IPS DF 4.7 (cell line): ENCODE data around the gene VWA3A.
"Not testable (repeated sequence)": the region's sequence is repeated elsewhere in the genome, so short reads cannot be mapped to it uniquely, and the experiment has no call there.

ENCODE experiments used
- DNase-seq: peaks from one replicate; pipeline ENCODE4 v3.0.0-alpha.2; 2013; ENCODE audit warnings: low spot score; ENCODE audit errors: extremely low read depth

Gene VWA3A

DNA sequence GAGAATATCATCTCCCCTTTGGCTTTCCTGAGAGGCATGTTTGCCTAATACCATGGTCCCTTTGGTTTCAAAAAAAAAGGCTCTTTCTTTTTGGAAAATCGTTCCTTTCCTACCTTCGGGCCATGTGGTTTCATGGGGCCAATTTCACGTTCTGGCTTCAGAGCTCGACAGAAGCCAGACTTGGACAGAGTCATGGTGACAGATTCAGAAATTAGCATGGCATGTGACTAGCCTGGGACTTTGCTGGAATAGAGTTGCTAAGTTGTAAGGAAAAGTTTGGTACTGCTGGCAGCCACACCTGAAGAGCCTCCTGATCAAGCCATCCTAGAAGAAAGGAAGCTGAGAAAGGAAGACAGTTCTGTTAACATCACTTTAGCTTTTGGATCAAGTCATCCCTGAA is 2.4 kb upstream of the VWA3A start:
- no peak for DNase-seq

DNA sequence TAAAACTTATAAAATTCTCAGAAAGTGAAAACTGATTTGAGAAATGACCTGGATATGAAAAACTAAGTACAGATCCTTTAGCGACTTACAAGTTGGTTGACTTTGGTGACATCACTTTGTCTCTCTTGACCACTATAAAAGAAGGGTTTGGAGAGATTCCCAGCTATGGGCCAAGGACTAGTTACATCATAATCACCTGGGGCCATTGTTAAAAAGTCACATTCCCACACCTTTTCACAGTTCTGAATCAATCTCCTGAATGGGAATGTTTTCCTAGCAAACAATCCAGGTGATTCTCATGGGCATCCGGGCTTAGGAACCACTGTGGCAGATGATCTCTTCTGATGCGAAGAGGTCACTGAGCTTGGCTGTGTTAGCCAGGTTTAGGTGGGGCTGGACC is 620 bp upstream of the VWA3A start:
- DNase-seq: no peak

DNA sequence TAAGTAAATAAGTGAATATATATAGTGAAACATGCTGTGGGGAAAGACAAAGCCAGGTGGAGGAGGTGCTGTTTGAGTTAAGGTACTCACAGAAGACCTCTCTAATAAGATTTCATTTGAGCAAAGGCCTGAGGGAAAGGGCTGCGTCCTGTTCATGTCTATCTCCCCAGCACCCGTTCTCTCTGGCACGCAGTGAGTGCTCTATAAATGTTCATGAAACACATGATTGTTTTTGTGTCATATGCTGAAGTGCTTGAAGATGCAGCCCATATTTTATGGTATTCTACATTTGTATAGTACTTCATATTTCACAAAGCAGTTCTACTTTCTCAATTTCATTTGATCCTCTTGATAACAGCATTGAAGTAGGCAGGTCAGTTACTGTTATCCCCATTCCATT is 990 bp downstream of the VWA3A start:
- no peak for DNase-seq

DNA sequence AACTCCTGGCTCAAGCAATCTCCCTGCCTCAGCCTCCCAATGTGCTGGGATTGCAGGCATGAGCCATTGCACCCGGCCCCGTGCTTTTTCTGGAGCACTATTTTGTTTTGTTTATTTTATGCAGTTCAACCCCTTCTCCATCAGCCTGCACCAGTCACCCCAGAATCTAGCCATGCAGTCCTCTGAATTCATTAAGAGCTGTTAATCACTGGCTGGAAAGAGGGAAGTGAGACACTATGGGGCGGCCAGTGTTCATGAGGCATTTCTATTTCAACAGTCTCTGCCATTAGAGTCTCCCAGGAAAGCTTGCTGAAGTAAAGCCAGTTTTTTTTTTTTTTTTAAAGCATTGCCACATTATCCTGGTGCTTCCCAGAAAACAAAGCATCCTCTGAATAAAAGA is 1.7 kb downstream of the VWA3A start:
- DNase-seq: no peak

DNA sequence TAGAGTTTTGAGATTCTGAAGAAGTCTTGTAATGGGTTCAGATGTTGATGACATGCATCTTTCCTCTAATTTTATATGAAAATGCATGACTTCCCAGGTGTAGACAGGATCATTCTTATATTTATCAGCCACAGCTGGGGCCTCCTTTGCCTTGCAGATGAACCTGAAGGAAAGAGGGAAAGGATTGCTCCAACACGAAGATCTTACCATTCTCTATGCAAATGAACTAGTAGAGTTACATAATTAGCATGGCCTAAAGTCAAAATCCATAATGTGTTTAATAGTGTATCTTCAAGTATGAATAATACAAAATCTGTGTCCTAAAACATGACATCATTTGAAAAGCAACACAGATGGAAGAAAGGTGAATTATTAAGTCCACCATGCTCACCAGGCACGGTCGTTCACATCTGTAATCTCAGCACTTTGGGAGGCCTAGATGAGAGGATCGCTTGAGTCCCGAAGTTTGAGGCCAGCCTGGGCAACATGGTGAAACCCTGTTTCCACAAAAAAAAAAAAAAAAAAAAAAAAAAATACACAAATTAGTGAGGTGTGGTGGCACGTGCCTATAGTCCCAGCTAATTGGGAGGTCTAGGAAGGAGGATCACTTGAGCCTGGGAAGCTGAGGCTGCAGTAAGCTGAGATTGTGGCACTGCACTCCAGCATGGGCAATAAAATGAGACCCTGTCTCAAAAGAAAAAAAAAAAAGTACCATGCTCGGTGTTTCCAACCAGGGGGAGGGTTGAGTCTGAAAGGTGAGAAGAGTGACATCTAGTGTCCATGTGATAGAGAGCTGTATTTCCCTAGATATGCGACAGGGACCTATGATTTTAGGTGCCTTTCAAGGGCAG is 6.3 kb downstream of the VWA3A start:
- DNase-seq: no peak

DNA sequence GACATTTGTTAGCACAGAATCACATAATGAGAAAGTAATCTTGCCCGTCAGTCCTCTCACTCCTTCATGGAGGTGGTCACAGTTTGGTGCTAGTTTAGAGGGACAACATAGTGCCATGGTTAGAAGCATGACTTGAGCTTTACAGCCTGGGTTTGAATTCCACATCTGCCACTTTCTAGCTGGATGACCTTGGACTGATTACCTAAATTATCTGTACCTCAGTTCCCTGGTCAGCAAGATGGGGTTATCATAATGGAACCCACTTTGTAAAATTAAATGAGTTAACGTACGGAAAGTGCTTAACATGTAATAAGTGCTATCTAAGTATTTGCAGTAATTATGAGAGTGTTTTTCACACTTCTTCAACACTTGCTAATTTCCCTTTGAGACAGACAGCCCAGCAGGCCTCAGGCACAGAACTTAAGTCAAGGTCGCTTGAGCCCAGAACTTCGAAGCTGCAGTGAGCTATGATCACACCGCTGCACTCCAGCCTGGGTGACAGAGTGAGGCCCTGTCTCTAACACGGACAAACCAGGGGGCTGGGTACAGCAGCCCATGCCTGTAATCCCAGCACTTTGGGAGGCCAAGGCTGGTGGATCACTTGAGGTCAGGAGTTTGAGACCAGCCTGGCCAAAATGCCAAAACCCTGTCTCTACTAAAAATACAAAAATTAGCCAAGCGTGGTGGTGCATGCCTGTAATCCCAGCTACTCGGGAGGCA is 7.1 kb downstream of the VWA3A start:
- DNase-seq: no peak

DNA sequence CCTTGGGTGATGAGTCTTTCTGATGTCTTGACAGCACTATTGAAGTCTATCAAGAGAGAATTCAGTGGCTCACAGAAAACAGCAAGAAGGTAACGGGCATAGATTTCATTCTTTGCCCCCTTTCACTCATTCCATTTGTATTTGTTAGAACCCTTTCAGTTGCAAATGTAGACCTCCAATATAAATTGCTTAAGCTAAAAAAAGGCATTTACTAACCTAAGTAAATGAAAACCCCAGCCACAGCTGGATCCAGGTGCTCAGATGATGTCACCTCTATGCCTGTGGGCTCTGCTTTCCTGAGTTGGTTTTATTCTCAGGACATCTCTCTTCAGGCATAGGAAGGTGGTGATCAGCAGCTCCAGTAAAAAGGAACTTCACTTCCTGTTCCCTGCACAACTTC is 11.1 kb downstream of the VWA3A start:
- no peak for DNase-seq

DNA sequence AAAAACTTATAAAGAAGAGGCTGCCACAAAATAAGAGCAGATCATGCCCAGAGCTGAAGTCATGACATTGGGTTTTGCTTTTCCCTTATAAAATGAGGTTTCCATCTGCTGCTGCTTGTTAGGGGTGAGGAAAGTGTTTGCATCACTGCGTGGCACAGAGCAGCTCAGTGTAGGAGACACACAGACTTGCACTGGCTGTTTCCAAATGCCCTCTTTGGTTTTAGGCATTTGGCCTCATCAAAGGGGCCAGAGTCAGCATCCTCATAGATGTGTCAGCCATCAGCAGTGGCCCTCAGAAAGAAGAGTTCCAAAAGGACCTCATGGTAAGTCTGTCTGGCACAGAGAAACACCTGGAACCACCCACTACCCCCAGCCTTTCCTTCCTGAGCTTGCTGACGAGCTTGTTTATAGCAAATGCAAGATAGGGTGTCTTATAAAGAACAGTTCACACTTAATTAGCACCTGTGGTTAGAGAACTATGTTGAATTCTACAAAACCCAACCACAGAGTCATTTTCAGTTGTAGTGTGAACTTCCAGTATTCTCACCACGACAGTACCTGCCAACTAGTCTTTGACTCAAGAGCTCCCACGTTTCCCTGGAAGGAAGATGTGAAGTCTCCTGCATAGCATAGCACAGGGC is 17.0 kb downstream of the VWA3A start:
- DNase-seq: no peak

DNA sequence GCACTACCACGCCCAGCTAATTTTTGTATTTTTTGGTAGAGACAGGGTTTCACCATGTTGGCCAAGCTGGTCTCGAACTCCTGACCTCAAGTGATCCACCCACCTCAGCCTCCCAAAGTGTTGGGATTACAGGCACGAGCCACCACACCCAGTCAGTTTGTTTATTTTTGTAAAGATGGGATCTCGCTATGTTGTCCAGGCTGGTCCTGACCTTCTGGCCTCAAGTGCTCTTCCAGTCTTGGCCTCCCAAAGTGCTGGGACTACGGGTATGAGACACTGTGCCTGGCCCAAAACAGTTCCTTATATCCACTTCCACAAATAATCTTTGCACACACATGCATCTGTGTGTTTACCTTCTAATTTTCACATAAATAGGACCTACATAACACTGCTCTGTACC is 19.3 kb downstream of the VWA3A start:
- DNase-seq: not testable (repeated sequence)

DNA sequence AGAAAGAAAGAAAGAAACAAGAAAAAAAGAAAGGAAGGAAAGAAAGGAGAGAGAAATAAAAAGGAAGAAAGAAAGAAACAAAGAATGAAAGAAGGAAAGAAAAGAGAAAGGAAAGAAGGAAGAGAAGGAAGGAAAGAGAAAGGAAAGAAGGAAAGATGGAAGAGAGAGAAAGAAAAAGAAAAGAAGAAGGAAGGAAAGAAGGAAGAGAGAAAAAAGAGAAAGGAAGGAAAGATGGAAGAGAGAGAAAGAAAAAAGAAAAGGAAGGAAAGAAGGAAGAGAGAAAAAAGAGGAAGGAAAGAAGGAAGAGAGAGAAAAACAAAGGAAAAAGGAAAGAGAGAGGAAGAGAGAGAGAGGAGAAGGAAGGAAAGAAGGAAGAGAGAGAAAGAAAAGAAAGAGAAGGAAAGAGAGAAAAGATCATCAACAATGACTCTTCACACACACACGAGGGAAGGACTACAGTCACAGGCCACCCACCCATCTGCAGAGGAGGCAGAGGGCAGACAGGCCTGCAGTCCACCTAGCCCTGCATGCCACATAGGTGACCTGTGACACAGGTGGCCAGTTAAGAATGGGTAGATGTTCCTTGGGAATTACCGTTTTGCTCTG is 23.9 kb downstream of the VWA3A start:
- DNase-seq: no peak

DNA sequence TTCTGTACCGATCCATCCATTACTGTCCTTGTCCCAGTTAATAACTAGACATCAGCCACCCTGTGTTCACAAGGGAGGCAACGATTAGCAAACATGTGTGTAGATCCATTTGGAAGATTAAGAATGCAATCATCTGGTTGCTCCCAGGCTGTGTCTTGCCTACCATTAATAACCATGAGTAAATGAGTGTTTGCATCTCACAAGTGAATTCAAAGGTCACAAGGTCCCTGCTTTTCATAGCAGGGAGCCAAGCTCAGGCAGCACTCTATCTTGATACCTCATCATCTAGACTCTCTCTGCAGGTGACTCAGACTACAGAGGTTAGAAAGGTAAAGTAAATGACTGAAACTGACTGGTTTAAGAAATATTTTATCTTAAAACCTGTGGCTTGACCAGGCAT is 25.3 kb downstream of the VWA3A start:
- no peak for DNase-seq

DNA sequence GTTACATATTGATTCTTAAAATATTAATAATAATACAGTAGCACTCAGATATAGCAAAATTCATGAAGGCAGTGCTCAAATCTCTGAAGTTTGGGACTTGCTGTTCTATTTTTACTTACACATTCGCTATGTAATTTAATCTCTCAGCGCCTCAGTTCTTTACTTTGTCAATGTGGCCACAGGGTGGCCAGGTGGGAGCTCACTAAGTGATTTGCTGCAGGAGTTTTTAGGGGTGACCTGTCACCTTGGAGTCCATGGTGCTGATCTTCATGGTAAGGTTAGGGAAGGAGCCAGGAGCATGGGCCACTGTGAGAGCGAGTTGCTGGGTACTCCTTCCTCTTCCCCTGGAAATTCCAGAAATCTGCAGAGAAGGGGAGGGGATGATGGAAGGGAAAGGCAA is 28.1 kb downstream of the VWA3A start:
- DNase-seq: no peak

DNA sequence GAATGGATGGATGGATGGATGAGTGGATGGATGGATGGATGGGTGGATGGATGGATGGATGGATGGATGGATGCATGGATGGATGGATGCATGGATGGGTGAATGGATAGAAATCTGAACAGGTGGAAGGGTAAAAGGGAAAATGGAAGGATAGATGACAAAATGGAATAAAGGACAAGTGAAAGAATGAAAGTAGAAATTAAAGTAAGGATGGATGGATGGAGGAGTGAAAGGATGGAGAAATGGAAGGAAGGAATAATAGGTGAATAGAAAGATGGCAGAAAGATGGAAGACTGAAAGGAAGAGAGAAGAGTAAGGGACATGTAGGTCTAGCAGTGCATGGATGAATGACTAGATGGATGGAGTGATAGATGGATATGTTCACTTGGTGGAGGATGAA is 29.9 kb downstream of the VWA3A start:
- no peak for DNase-seq

DNA sequence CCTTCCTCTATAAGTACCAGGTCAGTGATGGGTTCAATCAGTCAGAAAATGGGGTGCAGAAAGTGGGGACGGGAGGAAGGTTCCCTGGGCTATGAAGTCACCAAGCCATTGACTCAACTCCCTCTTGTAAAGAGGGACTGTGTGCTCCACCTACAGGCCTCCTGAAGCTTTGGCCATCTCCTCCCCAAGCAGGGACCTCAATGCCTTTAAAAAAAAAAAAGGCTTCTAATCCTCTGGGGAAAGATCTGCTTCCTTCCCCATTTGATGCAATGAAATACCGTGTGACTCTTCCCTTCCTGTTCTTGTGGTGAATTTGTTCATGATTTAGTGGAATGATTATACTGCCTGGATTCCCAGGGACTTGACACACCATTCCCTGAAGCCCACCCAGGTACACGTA is 30.8 kb downstream of the VWA3A start:
- no peak for DNase-seq

DNA sequence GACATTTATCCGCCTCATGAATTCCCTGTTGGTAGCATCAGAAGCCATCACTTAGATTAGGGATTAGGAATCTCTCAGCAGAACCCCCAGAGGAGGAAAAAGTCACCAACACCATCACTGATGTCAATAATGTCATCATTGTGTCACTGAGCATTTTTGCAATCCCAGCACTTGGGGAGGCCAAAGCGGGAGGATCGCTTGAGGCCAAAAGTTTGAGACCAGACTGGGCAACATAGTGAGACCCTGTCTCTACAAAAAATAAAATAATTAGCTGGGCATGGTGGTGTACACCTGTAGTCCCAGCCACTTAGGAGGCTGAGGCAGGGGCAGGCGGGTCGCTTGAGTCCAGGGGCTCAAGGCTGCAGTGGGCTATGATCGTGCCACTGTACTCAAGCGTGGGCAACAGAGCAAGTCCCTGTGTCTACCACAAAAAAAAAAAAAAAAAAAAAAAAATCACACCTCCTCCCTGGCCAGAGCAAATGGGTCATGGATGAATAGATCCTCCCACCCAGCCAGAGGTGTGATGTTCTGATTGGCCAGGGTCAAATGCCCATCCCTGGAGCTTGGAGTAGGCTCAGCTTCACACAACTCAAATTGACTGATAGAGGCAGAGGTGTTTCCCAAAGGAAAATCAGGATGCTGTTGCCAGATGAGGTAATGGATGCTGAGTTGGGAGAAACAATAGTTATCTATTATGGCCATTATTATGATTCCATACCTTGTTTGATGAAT is 31.6 kb downstream of the VWA3A start:
- no peak for DNase-seq

DNA sequence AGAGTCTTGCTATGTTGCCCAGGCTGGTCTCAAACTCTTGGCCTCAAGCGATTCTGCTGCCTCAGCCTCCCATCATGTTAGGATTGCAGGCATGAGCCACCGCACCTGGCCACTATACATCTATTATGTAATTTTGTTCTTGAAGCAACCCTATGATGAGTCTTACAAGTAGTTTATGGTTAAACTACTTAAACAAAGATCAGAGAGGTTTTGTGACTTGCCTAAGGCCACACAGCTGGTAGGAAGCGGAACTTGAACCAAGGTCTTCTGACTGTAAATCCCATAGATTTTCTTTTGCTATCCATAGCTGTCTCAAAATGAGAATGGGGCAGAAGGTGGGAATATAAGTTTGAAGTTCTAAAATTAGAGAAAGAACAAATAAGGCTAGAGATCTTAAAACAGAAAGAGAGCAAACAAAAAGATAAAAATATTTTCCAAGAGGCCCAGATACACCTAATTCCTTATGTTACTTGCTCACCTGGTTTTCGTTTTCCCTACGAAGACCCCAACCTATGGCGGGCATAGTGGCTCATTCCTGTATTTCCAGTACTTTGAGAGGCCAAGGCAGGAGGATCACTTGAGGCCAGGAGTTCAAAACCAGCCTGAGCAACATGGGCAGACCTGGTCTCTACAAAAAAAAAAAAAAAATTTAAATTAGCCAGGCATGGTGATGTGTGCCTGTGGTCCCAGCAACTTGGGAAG is 32.4 kb downstream of the VWA3A start:
- no peak for DNase-seq

DNA sequence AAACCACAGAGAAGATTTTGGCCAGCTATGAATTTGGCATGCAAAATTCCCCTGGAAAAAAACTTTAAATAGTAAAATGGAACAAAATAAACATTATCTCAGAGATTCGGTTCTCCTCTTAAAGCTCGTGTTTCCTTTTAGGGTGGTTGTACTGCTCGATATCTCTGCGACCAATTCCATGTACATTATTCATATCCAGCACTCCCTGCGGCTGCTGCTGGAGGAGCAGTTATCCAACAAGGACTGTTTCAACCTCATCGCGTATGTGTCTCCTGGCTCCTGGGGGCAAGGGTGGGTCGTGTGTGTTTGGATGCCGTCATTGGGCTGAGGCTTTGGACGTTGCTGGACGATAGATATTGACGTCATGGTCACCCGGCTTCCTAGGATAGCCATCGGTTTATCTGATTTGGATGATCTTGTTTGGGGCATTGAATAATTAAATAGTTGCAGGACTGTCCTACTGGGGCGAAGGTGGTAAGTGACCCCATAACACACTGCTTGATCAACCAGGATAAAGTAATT is 33.8 kb downstream of the VWA3A start:
- DNase-seq: no peak

DNA sequence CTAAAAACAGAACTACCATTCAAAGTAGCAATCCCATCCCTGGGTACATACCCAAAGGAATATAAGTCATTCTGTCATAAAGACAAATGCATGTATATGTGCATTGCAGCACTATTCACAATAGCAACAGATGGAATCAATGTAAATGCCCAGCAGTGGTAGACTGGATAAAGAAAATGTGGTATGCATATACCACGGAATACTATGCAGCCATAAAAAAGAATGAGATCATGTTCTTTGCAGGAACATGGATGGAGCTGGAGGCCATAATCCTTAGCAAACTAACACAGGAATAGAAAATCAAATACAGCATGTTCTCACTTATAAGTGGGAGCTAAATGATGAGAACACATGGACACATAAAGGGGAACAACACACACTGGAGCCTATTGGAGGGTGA is 36.2 kb downstream of the VWA3A start:
- DNase-seq: not testable (repeated sequence)

DNA sequence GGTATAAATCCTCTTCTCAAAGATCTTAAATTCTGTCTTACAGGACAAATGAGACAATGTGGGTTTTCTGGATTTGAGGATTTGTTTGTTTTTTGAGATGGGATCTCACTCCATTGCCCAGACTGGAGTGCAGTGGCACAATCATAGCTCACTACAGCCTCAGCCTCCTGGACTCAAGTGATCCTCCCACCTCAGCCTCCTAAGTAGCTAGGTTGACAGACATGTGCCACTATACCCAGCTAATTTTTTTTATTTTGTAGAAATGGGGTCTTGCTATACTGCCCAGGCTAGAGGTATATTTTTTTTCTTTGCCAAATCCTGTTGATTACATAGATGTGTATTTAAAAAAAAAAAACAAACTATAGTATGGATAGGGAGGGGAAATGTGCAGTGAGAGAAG is 38.2 kb downstream of the VWA3A start:
- no peak for DNase-seq

DNA sequence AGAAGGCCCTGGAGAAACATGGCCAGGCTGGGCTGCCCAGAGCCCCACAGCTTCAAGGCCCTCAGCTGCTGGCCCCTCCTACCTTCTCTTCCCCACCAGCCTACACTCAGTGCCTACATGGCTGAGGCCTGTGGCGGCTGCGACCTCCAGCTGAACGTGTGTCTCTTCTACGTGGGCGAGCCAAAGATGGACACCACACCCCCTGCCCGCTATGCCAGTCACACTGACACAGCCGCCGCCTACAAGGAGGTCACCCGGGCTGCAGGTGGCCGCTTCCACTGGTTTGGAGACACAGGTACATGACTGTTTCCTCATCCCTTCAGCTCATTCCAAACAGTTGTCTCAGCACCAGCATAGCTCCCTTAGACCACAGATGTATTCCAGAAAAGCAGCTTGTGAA is 40.5 kb downstream of the VWA3A start:
- DNase-seq: no peak

DNA sequence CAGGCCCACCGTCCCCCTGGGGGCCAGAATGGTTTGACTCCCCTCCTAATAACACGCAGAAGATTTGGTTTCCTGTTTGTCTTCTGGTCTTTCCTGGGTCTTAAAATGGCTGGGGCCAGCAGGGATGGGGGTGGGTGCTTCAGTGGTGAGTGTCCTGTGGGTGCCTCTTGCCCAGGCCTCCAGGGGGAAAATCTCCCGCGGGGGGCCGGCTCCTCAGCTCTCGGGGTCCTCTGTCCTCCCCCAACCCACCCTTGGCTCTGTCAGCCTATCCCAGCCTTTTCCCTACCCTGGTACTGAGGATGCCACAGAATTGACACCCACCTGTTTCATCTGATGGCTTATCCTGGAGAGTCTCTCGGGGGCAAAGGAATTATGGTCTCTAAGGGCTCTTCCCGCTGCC is 46.1 kb downstream of the VWA3A start:
- DNase-seq: no peak
